HCT116 (cell line): ENCODE data around the gene ZNF213. TPM values are rescaled to one million over a fixed set of nuclear protein-coding genes. Genes with fewer than 3 reads are reported as not detected.
"Not testable (repeated sequence)": the region's sequence is repeated elsewhere in the genome, so short reads cannot be mapped to it uniquely, and the experiment has no call there.

Experiments
- ATAC-seq: fragments of 200-7000 bp; cut with Tn5 transposase; 2 replicates; pipeline ENCODE4 v1.9.1; 2020; ENCODE audit warnings: mild to moderate bottlenecking, moderate library complexity
- BruUV-seq: library from RNA; stranded (reverse); fragments of 400-500 nt; replicated peaks from 2 replicates; lab custom pipeline; 2021; lab: Mats Ljungman, UMichigan
- CTCF ChIA-PET: fragments of 300-600 bp; sonication (Branson Sonifier 250); formaldehyde crosslinking; loops from one replicate; lab custom pipeline; 2021; ENCODE audit warnings: antibody characterized with exemption; lab: Charles Lee
- POLR2A ChIA-PET: fragments of 300-600, 350-600 bp; sonication (Branson Sonifier 250); formaldehyde crosslinking; loops from one replicate; lab custom pipeline; 2021; ENCODE audit warnings: antibody characterized with exemption; lab: Charles Lee
- RAD21 ChIA-PET, 2 experiments: fragments of 300-600 bp; sonication (Branson Sonifier 250); formaldehyde crosslinking; loops; one replicate each; lab custom pipeline; 2023; ENCODE audit warnings: low total read pairs in 2 of 2; ENCODE audit not compliant: uncharacterized antibody in 2 of 2, unreplicated experiment in 2 of 2, low non-redundant PET in 1 of 2; lab: Charles Lee
- DNase-seq: peaks from one replicate; pipeline ENCODE4 v3.0.0-alpha.2; 2010; ENCODE audit warnings: low read depth, low spot score
- H2AFZ ChIP-seq: fragments of 200-600 bp; shearing (Covaris generic), sonication (generic); 2 replicates; pipeline ENCODE4 v1.6.1; 2017; ENCODE audit warnings: low read depth, mixed run types, mixed read lengths, antibody characterized with exemption, low read length; ENCODE audit not compliant: poor library complexity, severe bottlenecking
- H3K27ac ChIP-seq: 2 replicates; pipeline ENCODE4 v1.5.1; 2012; ENCODE audit warnings: low read depth, low read length
- H3K27me3 ChIP-seq: fragments of 200-600 bp; sonication (generic); 2 replicates; pipeline ENCODE4 v1.6.1; 2016; ENCODE audit warnings: mixed run types, low read length, mixed read lengths; ENCODE audit not compliant: insufficient read depth
- H3K36me3 ChIP-seq, 2 experiments: fragments of 200-500 bp in 1 of 2; fragments of 200-600 bp in 1 of 2; sonication (Bioruptor generic) in 1 of 2; sonication (generic) in 1 of 2; 2 replicates each; pipeline versions ENCODE4 v1.5.1 to v1.6.1; 2014 to 2016; ENCODE audit warnings: low read length in 2 of 2, inconsistent platforms in 1 of 2, mixed read lengths in 1 of 2, mixed run types in 1 of 2; ENCODE audit not compliant: insufficient read depth in 2 of 2, control insufficient read depth in 1 of 2
- H3K4me1 ChIP-seq, 2 experiments: fragments of 200-600 bp in 1 of 2; sonication (generic) in 1 of 2; 2 replicates each; pipeline versions ENCODE4 v1.5.1 to v1.6.1; 2012 to 2017; ENCODE audit warnings: low read length in 2 of 2, inconsistent platforms in 1 of 2, mild to moderate bottlenecking in 1 of 2, mixed read lengths in 1 of 2, mixed run types in 1 of 2, moderate library complexity in 1 of 2; ENCODE audit not compliant: insufficient read depth in 2 of 2, control insufficient read depth in 1 of 2
- H3K4me2 ChIP-seq: fragments of 200-600 bp; sonication (generic); 2 replicates; pipeline ENCODE4 v1.6.1; 2017; ENCODE audit warnings: mixed run types, low read length, mixed read lengths
- H3K4me3 ChIP-seq, 2 experiments: fragments of 200-600 bp in 1 of 2; sonication (generic) in 1 of 2; replicated peaks in 1 of 2; 2 replicates each; pipeline ENCODE4 v1.5.1; 2011 to 2016; ENCODE audit warnings: low read length in 2 of 2, control low read depth in 1 of 2, low read depth in 1 of 2, mild to moderate bottlenecking in 1 of 2, mixed read lengths in 1 of 2, mixed run types in 1 of 2
- H3K79me2 ChIP-seq: fragments of 200-600 bp; sonication (generic); 2 replicates; pipeline ENCODE4 v1.6.1; 2017; ENCODE audit warnings: mild to moderate bottlenecking, mixed run types, low read length, moderate library complexity, mixed read lengths; ENCODE audit not compliant: insufficient read depth
- H3K9ac ChIP-seq: fragments of 200-600 bp; sonication (generic); 2 replicates; pipeline ENCODE4 v1.6.1; 2016; ENCODE audit warnings: low read length, mixed read lengths
- H3K9me2 ChIP-seq: fragments of 200-600 bp; sonication (generic), shearing (Covaris generic); 2 replicates; pipeline ENCODE4 v1.6.1; 2017; ENCODE audit warnings: mixed run types, mild to moderate bottlenecking, moderate library complexity; ENCODE audit not compliant: insufficient read depth
- H3K9me3 ChIP-seq, 2 experiments: fragments of 200-500 bp in 1 of 2; fragments of 200-600 bp in 1 of 2; sonication (Bioruptor generic) in 1 of 2; sonication (generic) in 1 of 2; 2 replicates each; pipeline ENCODE4 v1.6.1; 2014 to 2017; ENCODE audit warnings: low read length in 2 of 2, mixed read lengths in 2 of 2, inconsistent platforms in 1 of 2, low read depth in 1 of 2, mild to moderate bottlenecking in 1 of 2, mixed run types in 1 of 2, moderate library complexity in 1 of 2; ENCODE audit not compliant: control insufficient read depth in 1 of 2, insufficient read depth in 1 of 2
- H4K20me1 ChIP-seq: fragments of 200-600 bp; sonication (generic), shearing (Covaris generic); 2 replicates; pipeline ENCODE4 v1.6.1; 2017; ENCODE audit warnings: mixed run types, mild to moderate bottlenecking, moderate library complexity; ENCODE audit not compliant: insufficient read depth
- intact Hi-C: fragments of 100-400 bp; cut with micrococcal nuclease; formaldehyde crosslinking; loops from 2 replicates; pipeline ENCODE4 v1.10.0; 2022
- total RNA-seq: library from RNA; stranded (reverse); gene quantifications from one replicate; pipeline ENCODE4 v1.2.1, GENCODE V29; 2021; ENCODE audit not compliant: unreplicated experiment
- TF ChIP-seq, protein P1 (sequence below): IDR thresholded peaks from 2 replicates; pipeline ENCODE4 v1.6.1; 2012; ENCODE audit warnings: low read depth

The ZNF213 gene
- total RNA-seq, 1 experiment from 2014 or later: 11.0 TPM

DNA sequence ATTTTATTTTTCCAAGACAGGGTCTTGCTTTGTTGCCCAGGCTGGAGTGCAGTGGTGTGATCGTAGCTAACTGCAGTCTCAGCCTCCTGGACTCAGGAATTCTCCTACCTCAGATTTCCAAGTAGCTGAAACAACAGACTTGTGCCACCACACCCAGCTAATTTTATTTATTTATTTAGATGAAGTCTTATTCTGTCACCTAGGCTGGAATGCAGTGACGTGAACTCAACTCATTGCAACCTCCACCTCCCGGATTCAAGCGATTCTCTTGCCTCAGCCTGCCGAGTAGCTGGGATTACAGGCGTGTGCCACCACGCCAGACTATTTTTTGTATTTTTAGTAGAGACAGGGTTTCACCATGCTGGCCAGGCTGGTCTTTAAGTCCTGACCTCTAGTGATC, 33.9 kb downstream of the ZNF213 start:
- H2AFZ ChIP-seq, DNase-seq, H3K4me3 ChIP-seq, H3K27ac ChIP-seq, H4K20me1 ChIP-seq, H3K9me3 ChIP-seq, H3K9me2 ChIP-seq, BruUV-seq, H3K79me2 ChIP-seq, H3K36me3 ChIP-seq, ATAC-seq, H3K9ac ChIP-seq, H3K27me3 ChIP-seq, H3K4me2 ChIP-seq: not testable (repeated sequence)
- ChIA-PET RAD21 (interaction anchor here in 1 of 2 experiments (1.2 kb wide), 1 partner anchor 18 kb away, joined by 3 read pairs; no protein-coding TSS in a partner anchor), CTCF (interaction anchor here (1.5 to 1.9 kb wide), 2 partner anchors 37 to 39 kb away, joined by 4 to 7 read pairs; no protein-coding TSS in a partner anchor), POLR2A (interaction anchor here (1.2 to 1.5 kb wide), 2 partner anchors 11 to 16 kb away, joined by 3 read pairs; no protein-coding TSS in a partner anchor)
- H3K4me1 ChIP-seq: peaks cover 18 to 34% of the 10 kb centered on the region in 2 experiments
- intact Hi-C loops: loop anchor here (5.0 kb wide), 1 partner anchor 36 kb away; no protein-coding TSS in a partner anchor

DNA sequence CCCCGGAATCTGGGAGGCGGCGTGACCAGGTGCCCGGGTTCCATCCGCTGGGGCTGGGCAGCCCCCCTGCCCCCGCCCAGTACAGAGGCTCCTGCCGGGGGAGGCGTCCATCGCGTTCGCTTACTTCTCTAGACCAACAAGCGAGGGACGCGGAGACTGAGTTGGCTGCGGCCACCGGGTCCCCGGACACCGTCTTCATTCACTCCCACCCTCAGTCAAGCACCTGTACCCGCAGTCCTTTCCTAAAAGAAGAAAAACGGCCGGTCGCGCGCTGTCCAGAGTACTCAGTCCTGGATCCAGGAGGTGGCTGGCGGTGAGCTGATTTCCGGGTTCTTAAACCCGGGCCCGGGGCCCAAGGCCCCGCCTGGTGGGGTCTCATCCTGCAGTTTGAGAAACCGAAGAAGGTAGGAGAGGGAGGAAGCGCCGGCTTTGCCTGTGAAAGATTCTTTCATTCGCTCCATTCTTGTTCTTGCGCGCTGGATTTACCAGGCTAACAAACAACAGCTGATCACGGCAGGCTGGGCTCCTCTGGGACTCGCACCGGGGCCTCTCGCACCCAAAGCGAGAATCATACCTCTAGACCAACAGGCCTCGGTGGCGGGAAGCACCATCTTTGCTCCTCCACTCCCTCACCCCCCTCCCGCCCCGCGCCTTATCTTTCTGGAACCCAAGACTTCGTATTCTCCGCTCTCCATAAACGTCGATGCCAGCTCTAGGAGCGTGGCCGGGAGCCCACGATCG, 35.8 kb downstream of the ZNF213 start:
- Histone ChIP-seq H3K4me1 (peaks cover 33 to 47% of the 10 kb centered on the region in 2 experiments), H3K4me2 (no peak overlapping the region), H3K36me3 (no peaks in the 10 kb centered on the region), H3K9ac (no peak overlapping the region), H3K9me2 (no peaks in the 10 kb centered on the region), H2AFZ (no peak overlapping the region), H3K27ac (no peak overlapping the region), H3K4me3 (no peak overlapping the region), H3K27me3 (no peaks in the 10 kb centered on the region), H3K79me2 (no peaks in the 10 kb centered on the region)
- DNase-seq (no peak), ATAC-seq (no peak)
- intact Hi-C loops: loop anchor here (10.0 kb wide), 1 partner anchor 116 kb away; no protein-coding TSS in a partner anchor
- POLR2A ChIA-PET: no interaction called here
- RAD21 ChIA-PET: interaction anchor here in 1 of 2 experiments (0.8 kb wide), 1 partner anchor 17 kb away, joined by 3 read pairs; the partner anchor contains the start of gene OR1F1
- CTCF ChIA-PET: interaction anchor here (2.1 to 5.6 kb wide), 2 partner anchors 9 to 20 kb away, joined by 6 to 41 read pairs; no protein-coding TSS in a partner anchor
- TF ChIP-seq, protein P1, sequence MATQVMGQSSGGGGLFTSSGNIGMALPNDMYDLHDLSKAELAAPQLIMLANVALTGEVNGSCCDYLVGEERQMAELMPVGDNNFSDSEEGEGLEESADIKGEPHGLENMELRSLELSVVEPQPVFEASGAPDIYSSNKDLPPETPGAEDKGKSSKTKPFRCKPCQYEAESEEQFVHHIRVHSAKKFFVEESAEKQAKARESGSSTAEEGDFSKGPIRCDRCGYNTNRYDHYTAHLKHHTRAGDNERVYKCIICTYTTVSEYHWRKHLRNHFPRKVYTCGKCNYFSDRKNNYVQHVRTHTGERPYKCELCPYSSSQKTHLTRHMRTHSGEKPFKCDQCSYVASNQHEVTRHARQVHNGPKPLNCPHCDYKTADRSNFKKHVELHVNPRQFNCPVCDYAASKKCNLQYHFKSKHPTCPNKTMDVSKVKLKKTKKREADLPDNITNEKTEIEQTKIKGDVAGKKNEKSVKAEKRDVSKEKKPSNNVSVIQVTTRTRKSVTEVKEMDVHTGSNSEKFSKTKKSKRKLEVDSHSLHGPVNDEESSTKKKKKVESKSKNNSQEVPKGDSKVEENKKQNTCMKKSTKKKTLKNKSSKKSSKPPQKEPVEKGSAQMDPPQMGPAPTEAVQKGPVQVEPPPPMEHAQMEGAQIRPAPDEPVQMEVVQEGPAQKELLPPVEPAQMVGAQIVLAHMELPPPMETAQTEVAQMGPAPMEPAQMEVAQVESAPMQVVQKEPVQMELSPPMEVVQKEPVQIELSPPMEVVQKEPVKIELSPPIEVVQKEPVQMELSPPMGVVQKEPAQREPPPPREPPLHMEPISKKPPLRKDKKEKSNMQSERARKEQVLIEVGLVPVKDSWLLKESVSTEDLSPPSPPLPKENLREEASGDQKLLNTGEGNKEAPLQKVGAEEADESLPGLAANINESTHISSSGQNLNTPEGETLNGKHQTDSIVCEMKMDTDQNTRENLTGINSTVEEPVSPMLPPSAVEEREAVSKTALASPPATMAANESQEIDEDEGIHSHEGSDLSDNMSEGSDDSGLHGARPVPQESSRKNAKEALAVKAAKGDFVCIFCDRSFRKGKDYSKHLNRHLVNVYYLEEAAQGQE: no peak
- TF ChIP-seq, all 23 proteins: peak for 0
- Histone ChIP-seq H4K20me1 (no peaks in the 10 kb centered on the region), H3K9me3 (no peaks in the 10 kb centered on the region)
- no TSS peak for BruUV-seq
